ENCODE results near the gene PRSS35. TPM values are rescaled to one million over a fixed set of nuclear protein-coding genes. Genes with fewer than 3 reads are reported as not detected.

PRSS35 gene
- total and polyA plus RNA-seq, 4 donors: 0.14 to 9.9 (median 0.50) TPM

- ATAC-seq (ENCODE audit: insufficient read depth, low FRiP score) (no peak), DNase-seq (peak in 2 of 3 donors; percentile 17 to 29)
- no peak for TF ChIP-seq CTCF (IDR thresholded peaks at IDR 0.05; ENCODE audit: control extremely low read depth, extremely low read depth)
- peaks cover 0 to 9% (median 0%) of the 10 kb centered on the region in 5 donors for H3K4me1 ChIP-seq (ENCODE audit: control insufficient read depth in 5 of 5, insufficient read depth in 5 of 5, low read length in 5 of 5)
- no peak overlapping the region for H3K4me3 ChIP-seq
- no peak overlapping the region for H3K9ac ChIP-seq (ENCODE audit: insufficient read depth in 1 of 2, low read length in 2 of 2)
- H3K27me3 ChIP-seq (ENCODE audit: control insufficient read depth in 3 of 3, insufficient read depth in 3 of 3, low read length in 2 of 3): no peaks in the 10 kb centered on the region
- peaks cover 0 to 4% (median 0%) of the 10 kb centered on the region in 4 donors for H3K36me3 ChIP-seq (ENCODE audit: control insufficient read depth in 4 of 4, insufficient read depth in 4 of 4, low read length in 4 of 4)
- H3K27ac ChIP-seq (ENCODE audit: low read depth in 1 of 2, low read length in 1 of 2): no peak overlapping the region
- WGBS, 2 donors: 73 to 75% methylated on average over 4 of the region's 4 CpGs
- H3K9me3 ChIP-seq (ENCODE audit: control insufficient read depth in 4 of 4, insufficient read depth in 3 of 4, low read length in 3 of 4): no peaks in the 10 kb centered on the region
Measured at GRCh38 chr6:83518816-83519480, 6.6 kb downstream of the PRSS35 start.

GRCh38 chr6:83536034-83536646 is 23.8 kb downstream of the PRSS35 start:
- Histone ChIP-seq H3K27me3 (ENCODE audit: control insufficient read depth in 3 of 3, insufficient read depth in 3 of 3, low read length in 2 of 3) (no peaks in the 10 kb centered on the region), H3K4me3 (no peak overlapping the region), H3K4me1 (ENCODE audit: control insufficient read depth in 5 of 5, insufficient read depth in 5 of 5, low read length in 5 of 5) (no peaks in the 10 kb centered on the region), H3K9ac (ENCODE audit: insufficient read depth in 1 of 2, low read length in 2 of 2) (no peak overlapping the region), H3K27ac (ENCODE audit: low read depth in 1 of 2, low read length in 1 of 2) (no peak overlapping the region), H3K9me3 (ENCODE audit: control insufficient read depth in 4 of 4, insufficient read depth in 3 of 4, low read length in 3 of 4) (no peaks in the 10 kb centered on the region), H3K36me3 (ENCODE audit: control insufficient read depth in 4 of 4, insufficient read depth in 4 of 4, low read length in 4 of 4) (no peaks in the 10 kb centered on the region)
- ATAC-seq (ENCODE audit: insufficient read depth, low FRiP score) (no peak), DNase-seq (peak; percentile 41 to 62 (median 52))
- TF ChIP-seq CTCF (IDR thresholded peaks at IDR 0.05; ENCODE audit: control extremely low read depth, extremely low read depth): no peak
- 41 to 55% methylated on average over 5 of the region's 5 CpGs for WGBS, 2 donors

- no peaks in the 10 kb centered on the region for H3K27me3 ChIP-seq (ENCODE audit: control insufficient read depth in 3 of 3, insufficient read depth in 3 of 3, low read length in 2 of 3)
- 76 to 80% methylated on average over 4 of the region's 4 CpGs for WGBS, 2 donors
- no peak overlapping the region for H3K9ac ChIP-seq (ENCODE audit: insufficient read depth in 1 of 2, low read length in 2 of 2)
- no peak overlapping the region for H3K4me3 ChIP-seq
- no peak overlapping the region for H3K27ac ChIP-seq (ENCODE audit: low read depth in 1 of 2, low read length in 1 of 2)
- DNase-seq: no peak
- no peak for ATAC-seq (ENCODE audit: insufficient read depth, low FRiP score)
- no peak for TF ChIP-seq CTCF (IDR thresholded peaks at IDR 0.05; ENCODE audit: control extremely low read depth, extremely low read depth)
- no peaks in the 10 kb centered on the region for H3K36me3 ChIP-seq (ENCODE audit: control insufficient read depth in 4 of 4, insufficient read depth in 4 of 4, low read length in 4 of 4)
- H3K4me1 ChIP-seq (ENCODE audit: control insufficient read depth in 5 of 5, insufficient read depth in 5 of 5, low read length in 5 of 5): no peaks in the 10 kb centered on the region
- no peaks in the 10 kb centered on the region for H3K9me3 ChIP-seq (ENCODE audit: control insufficient read depth in 4 of 4, insufficient read depth in 3 of 4, low read length in 3 of 4)
Measured at GRCh38 chr6:83536647-83537589, 24.6 kb downstream of the PRSS35 start.

Measured in lung (tissue), 12 donors.